HepG2 (cell line): ENCODE measurements around the gene S100P. TPM values are rescaled to one million over a fixed set of nuclear protein-coding genes. Genes with fewer than 3 reads are reported as not detected.

Experiments used
- CBX5 ChIP-seq: sonication (generic); formaldehyde crosslinking; IDR thresholded peaks from 2 replicates; pipeline ENCODE4 v1.4.0; 2020; ENCODE audit warnings: missing genetic modification reagents, borderline replicate concordance
- EP300 ChIP-seq, 3 experiments: sonication (generic) in 1 of 3; formaldehyde crosslinking in 1 of 3; IDR thresholded peaks; 2 replicates each; pipeline versions ENCODE4 v1.5.1 to v1.6.1; 2011 to 2020; ENCODE audit warnings: low read depth in 2 of 3, low read length in 2 of 3, borderline replicate concordance in 1 of 3, improper control_type of control experiment in 1 of 3, mild to moderate bottlenecking in 1 of 3, missing genetic modification reagents in 1 of 3, moderate library complexity in 1 of 3
- FOXA1 ChIP-seq, 2 experiments: fragments of 450-650 bp in 1 of 2; sonication (generic) in 1 of 2; formaldehyde crosslinking in 1 of 2; IDR thresholded peaks; 2 replicates each; pipeline versions ENCODE4 v1.4.0 to v1.6.1; 2016 to 2020; ENCODE audit warnings: missing genetic modification reagents in 1 of 2
- KLF9 ChIP-seq: IDR thresholded peaks from 2 replicates; pipeline ENCODE4 v1.6.1; 2016; ENCODE audit warnings: low read depth
- KMT2B ChIP-seq: IDR thresholded peaks from 2 replicates; pipeline ENCODE4 v1.6.1; 2016; ENCODE audit warnings: missing genetic modification reagents, missing compliant biosample characterization
- MED1 ChIP-seq: sonication (generic); formaldehyde crosslinking; IDR thresholded peaks from 2 replicates; pipeline ENCODE4 v1.4.0; 2020; ENCODE audit warnings: missing genetic modification reagents
- MIER2 ChIP-seq: IDR thresholded peaks from 2 replicates; pipeline ENCODE4 v1.6.1; 2016; ENCODE audit warnings: missing biosample characterization, missing genetic modification reagents
- NCOR1 ChIP-seq: fragments of 200-600 bp; sonication (generic); IDR thresholded peaks from 2 replicates; pipeline ENCODE4 v1.7.0; 2017; ENCODE audit warnings: antibody characterized with exemption, low read length, borderline replicate concordance
- NFATC3 ChIP-seq: sonication (generic); formaldehyde crosslinking; IDR thresholded peaks from 2 replicates; pipeline ENCODE4 v1.5.1; 2020; ENCODE audit warnings: mild to moderate bottlenecking, missing genetic modification reagents
- TCF7L2 ChIP-seq: IDR thresholded peaks from 2 replicates; pipeline ENCODE4 v1.6.1; 2011; ENCODE audit warnings: mild to moderate bottlenecking, low read depth, low read length, moderate library complexity
- ZC3H13 ChIP-seq: sonication (generic); formaldehyde crosslinking; IDR thresholded peaks from 2 replicates; pipeline ENCODE4 v1.8.1; 2023; ENCODE audit warnings: mild to moderate bottlenecking, missing genetic modification reagents, moderate library complexity
- ZNF256 ChIP-seq: sonication (generic); formaldehyde crosslinking; conservative IDR thresholded peaks from 2 replicates; pipeline ENCODE4 v1.4.0; 2020; ENCODE audit warnings: missing genetic modification reagents
- ZNF317 ChIP-seq: sonication (generic); formaldehyde crosslinking; IDR thresholded peaks from 2 replicates; pipeline ENCODE4 v1.5.0; 2020; ENCODE audit warnings: mild to moderate bottlenecking, missing genetic modification reagents
- ZNF337 ChIP-seq: sonication (generic); formaldehyde crosslinking; IDR thresholded peaks from 2 replicates; pipeline ENCODE4 v1.5.1; 2020; ENCODE audit warnings: missing genetic modification reagents, low read depth, mild to moderate bottlenecking, borderline replicate concordance
- polyA plus RNA-seq, 8 experiments: library from polyadenylated mRNA; depleted of rRNA in 3 of 8; stranded (reverse) in 7 of 8; unstranded in 1 of 8; fragments of >200 nt; fragmentation: Illumina TruSeq in 4 of 8; extraction: Trizol in 4 of 8; gene quantifications; 2 replicates each; pipeline versions ENCODE4 v1.2.1 to v1.2.3, GENCODE V29; 2011 to 2016; ENCODE audit warnings: low read depth in 4 of 8, missing spikeins in 1 of 8, mixed read lengths in 1 of 8; ENCODE audit not compliant: insufficient read depth in 1 of 8
- total RNA-seq, 5 experiments: library from RNA; depleted of rRNA; stranded (reverse); fragments of >200 nt; fragmentation: Illumina TruSeq; extraction: Trizol; gene quantifications; 2 replicates each; pipeline ENCODE4 v1.2.3, GENCODE V29; 2016; ENCODE audit warnings: low read depth in 1 of 5
- TF ChIP-seq, protein P1 (sequence below): sonication (generic); formaldehyde crosslinking; IDR thresholded peaks from 2 replicates; pipeline ENCODE4 v1.8.0; 2022; ENCODE audit warnings: mild to moderate bottlenecking, missing genetic modification reagents, moderate library complexity
- TF ChIP-seq, protein P2 (sequence below): sonication (generic); formaldehyde crosslinking; IDR thresholded peaks from 2 replicates; pipeline ENCODE4 v1.8.1; 2022; ENCODE audit warnings: low read depth, mild to moderate bottlenecking, missing genetic modification reagents
- TF ChIP-seq, protein P3 (sequence below): sonication (generic); formaldehyde crosslinking; IDR thresholded peaks from 2 replicates; pipeline ENCODE4 v1.5.0; 2020; ENCODE audit warnings: missing genetic modification reagents, mild to moderate bottlenecking, borderline replicate concordance
- TF ChIP-seq, protein P4 (sequence below): IDR thresholded peaks from 2 replicates; pipeline ENCODE4 v1.6.1; 2016; ENCODE audit warnings: control low read depth
- TF ChIP-seq, protein P5 (sequence below): sonication (generic); formaldehyde crosslinking; IDR thresholded peaks from 2 replicates; pipeline ENCODE4 v1.4.0; 2020; ENCODE audit warnings: missing genetic modification reagents

The S100P gene
- total and polyA plus RNA-seq, 2 of the 13 experiments (the other 11 are each of a cell fraction or from before 2014, with no cell fraction given), result 278 to 1,649 TPM

DNA sequence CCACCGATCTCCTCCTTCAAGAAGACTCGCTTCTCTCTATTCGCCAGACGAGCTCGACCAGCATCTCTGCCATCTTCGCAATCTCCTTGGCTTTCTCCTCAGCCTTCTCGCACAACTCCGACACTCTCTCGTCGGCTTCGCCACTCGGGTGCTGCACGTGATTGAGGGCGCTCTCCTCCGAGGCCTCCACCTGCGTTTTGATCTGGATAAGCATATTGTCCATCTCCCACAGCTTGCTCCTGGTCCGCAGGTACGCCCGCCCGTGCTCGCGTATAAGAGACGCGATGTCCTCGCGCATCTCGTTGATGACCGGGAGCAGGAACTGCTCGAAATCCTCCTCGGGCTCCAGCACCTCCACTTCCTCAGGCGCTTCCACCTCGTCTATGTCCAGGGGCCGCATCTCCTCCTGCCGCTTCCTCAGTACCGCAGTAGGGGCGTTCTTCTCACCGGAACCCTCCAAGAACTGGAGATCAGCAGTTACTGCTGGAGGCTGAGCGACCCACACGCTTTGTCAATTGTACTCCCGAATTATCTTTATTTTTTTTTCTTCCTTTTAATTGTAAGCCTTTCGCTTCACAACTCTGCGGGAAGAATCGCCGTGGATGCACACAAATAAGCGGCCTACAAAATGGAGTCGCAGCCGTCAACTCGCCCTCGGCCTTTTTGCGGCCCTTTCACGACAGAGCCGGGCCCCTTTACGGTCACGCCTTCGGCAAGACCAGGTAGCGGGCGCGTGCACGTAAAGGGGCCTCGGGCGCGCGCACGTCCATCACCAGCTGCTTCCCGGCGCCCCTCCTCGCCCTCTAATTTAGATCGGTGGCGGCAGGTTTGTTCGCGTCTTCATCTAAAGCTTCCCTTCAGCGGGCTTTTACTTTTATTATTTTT is 15.8 kb downstream of the S100P start, which contains the start of gene MRFAP1L1 (continued):
- TF ChIP-seq, protein P1, sequence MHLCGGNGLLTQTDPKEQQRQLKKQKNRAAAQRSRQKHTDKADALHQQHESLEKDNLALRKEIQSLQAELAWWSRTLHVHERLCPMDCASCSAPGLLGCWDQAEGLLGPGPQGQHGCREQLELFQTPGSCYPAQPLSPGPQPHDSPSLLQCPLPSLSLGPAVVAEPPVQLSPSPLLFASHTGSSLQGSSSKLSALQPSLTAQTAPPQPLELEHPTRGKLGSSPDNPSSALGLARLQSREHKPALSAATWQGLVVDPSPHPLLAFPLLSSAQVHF, result no peak
- TF ChIP-seq ZNF337 (CRISPR knock-in tag) (no peak), ZC3H13 (no peak; the same call in 1 of the 2 replicates), KMT2B (CRISPR knock-in tag) (peak; percentile 97), TCF7L2 (no peak), MED1 (CRISPR knock-in tag) (peak; percentile 71), NFATC3 (0 out of 2 replicates have a peak, but pooled peaks have one; percentile 41), KLF9 (no peak), ZNF317 (CRISPR knock-in tag) (0 out of 2 replicates have a peak, but pooled peaks have one; percentile 59), CBX5 (CRISPR knock-in tag) (no peak), NCOR1 (no peak), FOXA1 (IDR thresholded peaks at IDR 0.05) (no peak), FOXA1 (CRISPR knock-in tag; IDR thresholded peaks at IDR 0.05) (0 out of 2 replicates have a peak, but pooled peaks have one; percentile 16), EP300 (IDR thresholded peaks at IDR 0.05; ENCODE audit: low read depth in 2 of 2, low read length in 2 of 2) (peak in 1 of 2 experiments; percentile 44; a peak in 1 of 4 replicates), EP300 (CRISPR knock-in tag; IDR thresholded peaks at IDR 0.05; ENCODE audit: borderline replicate concordance) (no peak), ZNF256 (no peak; the same call in 1 of the 2 replicates), MIER2 (CRISPR knock-in tag) (no peak)
- TF ChIP-seq, protein P2, sequence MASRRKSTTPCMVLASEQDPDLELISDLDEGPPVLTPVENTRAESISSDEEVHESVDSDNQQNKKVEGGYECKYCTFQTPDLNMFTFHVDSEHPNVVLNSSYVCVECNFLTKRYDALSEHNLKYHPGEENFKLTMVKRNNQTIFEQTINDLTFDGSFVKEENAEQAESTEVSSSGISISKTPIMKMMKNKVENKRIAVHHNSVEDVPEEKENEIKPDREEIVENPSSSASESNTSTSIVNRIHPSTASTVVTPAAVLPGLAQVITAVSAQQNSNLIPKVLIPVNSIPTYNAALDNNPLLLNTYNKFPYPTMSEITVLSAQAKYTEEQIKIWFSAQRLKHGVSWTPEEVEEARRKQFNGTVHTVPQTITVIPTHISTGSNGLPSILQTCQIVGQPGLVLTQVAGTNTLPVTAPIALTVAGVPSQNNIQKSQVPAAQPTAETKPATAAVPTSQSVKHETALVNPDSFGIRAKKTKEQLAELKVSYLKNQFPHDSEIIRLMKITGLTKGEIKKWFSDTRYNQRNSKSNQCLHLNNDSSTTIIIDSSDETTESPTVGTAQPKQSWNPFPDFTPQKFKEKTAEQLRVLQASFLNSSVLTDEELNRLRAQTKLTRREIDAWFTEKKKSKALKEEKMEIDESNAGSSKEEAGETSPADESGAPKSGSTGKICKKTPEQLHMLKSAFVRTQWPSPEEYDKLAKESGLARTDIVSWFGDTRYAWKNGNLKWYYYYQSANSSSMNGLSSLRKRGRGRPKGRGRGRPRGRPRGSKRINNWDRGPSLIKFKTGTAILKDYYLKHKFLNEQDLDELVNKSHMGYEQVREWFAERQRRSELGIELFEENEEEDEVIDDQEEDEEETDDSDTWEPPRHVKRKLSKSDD (CRISPR knock-in tag), result 0 out of 2 replicates have a peak, but pooled peaks have one; percentile 32
- TF ChIP-seq, protein P3, sequence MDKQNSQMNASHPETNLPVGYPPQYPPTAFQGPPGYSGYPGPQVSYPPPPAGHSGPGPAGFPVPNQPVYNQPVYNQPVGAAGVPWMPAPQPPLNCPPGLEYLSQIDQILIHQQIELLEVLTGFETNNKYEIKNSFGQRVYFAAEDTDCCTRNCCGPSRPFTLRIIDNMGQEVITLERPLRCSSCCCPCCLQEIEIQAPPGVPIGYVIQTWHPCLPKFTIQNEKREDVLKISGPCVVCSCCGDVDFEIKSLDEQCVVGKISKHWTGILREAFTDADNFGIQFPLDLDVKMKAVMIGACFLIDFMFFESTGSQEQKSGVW, result no peak
- TF ChIP-seq, protein P4, sequence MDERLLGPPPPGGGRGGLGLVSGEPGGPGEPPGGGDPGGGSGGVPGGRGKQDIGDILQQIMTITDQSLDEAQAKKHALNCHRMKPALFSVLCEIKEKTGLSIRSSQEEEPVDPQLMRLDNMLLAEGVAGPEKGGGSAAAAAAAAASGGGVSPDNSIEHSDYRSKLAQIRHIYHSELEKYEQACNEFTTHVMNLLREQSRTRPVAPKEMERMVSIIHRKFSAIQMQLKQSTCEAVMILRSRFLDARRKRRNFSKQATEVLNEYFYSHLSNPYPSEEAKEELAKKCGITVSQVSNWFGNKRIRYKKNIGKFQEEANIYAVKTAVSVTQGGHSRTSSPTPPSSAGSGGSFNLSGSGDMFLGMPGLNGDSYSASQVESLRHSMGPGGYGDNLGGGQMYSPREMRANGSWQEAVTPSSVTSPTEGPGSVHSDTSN (CRISPR knock-in tag), result peak; percentile 15; the same call in 1 of the 2 replicates
- TF ChIP-seq, protein P5, sequence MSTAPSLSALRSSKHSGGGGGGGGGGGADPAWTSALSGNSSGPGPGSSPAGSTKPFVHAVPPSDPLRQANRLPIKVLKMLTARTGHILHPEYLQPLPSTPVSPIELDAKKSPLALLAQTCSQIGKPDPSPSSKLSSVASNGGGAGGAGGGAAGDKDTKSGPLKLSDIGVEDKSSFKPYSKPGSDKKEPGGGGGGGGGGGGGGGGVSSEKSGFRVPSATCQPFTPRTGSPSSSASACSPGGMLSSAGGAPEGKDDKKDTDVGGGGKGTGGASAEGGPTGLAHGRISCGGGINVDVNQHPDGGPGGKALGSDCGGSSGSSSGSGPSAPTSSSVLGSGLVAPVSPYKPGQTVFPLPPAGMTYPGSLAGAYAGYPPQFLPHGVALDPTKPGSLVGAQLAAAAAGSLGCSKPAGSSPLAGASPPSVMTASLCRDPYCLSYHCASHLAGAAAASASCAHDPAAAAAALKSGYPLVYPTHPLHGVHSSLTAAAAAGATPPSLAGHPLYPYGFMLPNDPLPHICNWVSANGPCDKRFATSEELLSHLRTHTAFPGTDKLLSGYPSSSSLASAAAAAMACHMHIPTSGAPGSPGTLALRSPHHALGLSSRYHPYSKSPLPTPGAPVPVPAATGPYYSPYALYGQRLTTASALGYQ (CRISPR knock-in tag), result no peak
